H1 (cell line): ENCODE data around the gene PRF1. TPM values are rescaled to one million over a fixed set of nuclear protein-coding genes. Genes with fewer than 3 reads are reported as not detected.
A peak's percentile ranks its signal among the peaks of the same experiment; 100 is the strongest.

Experiments
- CTCF ChIA-PET: fragments of 300-600 bp; sonication (Branson Sonifier 250); formaldehyde crosslinking; loops from one replicate; lab custom pipeline; 2021; ENCODE audit not compliant: partially characterized antibody; lab: Charles Lee
- POLR2A ChIA-PET: fragments of 300-600 bp; sonication (Branson Sonifier 250); formaldehyde crosslinking; loops from one replicate; lab custom pipeline; 2021; ENCODE audit warnings: inconsistent platforms; ENCODE audit not compliant: partially characterized antibody; lab: Charles Lee
- DNase-seq, 2 experiments: peaks; one replicate each; pipeline versions ENCODE4 v3.0.0 to v3.0.0-alpha.2; 2010 to 2022; ENCODE audit warnings: low spot score in 2 of 2, low read depth in 1 of 2, mixed read lengths in 1 of 2
- FAIRE-seq: peaks from 2 replicates; lab custom pipeline; 2011; peaks lifted over from hg19 to GRCh38; lab: Jason Lieb, UNC
- H2AFZ ChIP-seq: 2 replicates; pipeline ENCODE4 v1.8.1; 2012; ENCODE audit warnings: low read length, inconsistent platforms
- H2AK5ac ChIP-seq: 2 replicates; pipeline ENCODE4 v1.6.1; 2013; ENCODE audit warnings: low read depth, low read length
- H2BK120ac ChIP-seq: replicated peaks from 2 replicates; pipeline ENCODE3; 2013; ENCODE audit warnings: low read depth, low read length, inconsistent platforms
- H2BK12ac ChIP-seq: 2 replicates; pipeline ENCODE4 v1.6.1; 2013; ENCODE audit warnings: low read depth, low read length
- H2BK15ac ChIP-seq: 2 replicates; pipeline ENCODE4 v1.6.1; 2013; ENCODE audit warnings: low read length
- H2BK20ac ChIP-seq: 2 replicates; pipeline ENCODE4 v1.6.1; 2013; ENCODE audit warnings: low read length
- H2BK5ac ChIP-seq: 2 replicates; pipeline ENCODE4 v1.6.1; 2013; ENCODE audit warnings: low read depth, low read length
- H3K14ac ChIP-seq: 2 replicates; pipeline ENCODE4 v1.6.1; 2013; ENCODE audit warnings: inconsistent platforms; ENCODE audit not compliant: insufficient read length
- H3K18ac ChIP-seq: 2 replicates; pipeline ENCODE4 v1.6.1; 2013; ENCODE audit warnings: low read length; ENCODE audit errors: extremely low read depth
- H3K23ac ChIP-seq: 2 replicates; pipeline ENCODE4 v1.6.1; 2013; ENCODE audit warnings: inconsistent platforms; ENCODE audit not compliant: insufficient read length
- H3K23me2 ChIP-seq: 2 replicates; pipeline ENCODE4 v1.6.1; 2013; ENCODE audit warnings: low read depth, low read length
- H3K27ac ChIP-seq: 2 replicates; pipeline ENCODE4 v1.6.1; 2011; ENCODE audit warnings: low read depth, low read length, inconsistent platforms
- H3K27me3 ChIP-seq, 4 experiments: replicated peaks in 1 of 4; 1 replicate in 1 of 4; 2 replicates in 3 of 4; pipeline versions ENCODE4 v1.6.1 to v1.8.1; 2011 to 2013; ENCODE audit warnings: low read length in 3 of 4, mild to moderate bottlenecking in 3 of 4, inconsistent platforms in 2 of 4, mixed read lengths in 2 of 4, moderate library complexity in 1 of 4; ENCODE audit not compliant: control insufficient read depth in 3 of 4, insufficient read depth in 3 of 4; ENCODE audit errors: extremely low read depth in 1 of 4
- H3K36me3 ChIP-seq, 4 experiments: 2 replicates each; pipeline versions ENCODE4 v1.6.1 to v1.8.1; 2011 to 2013; ENCODE audit warnings: mild to moderate bottlenecking in 4 of 4, low read length in 3 of 4, moderate library complexity in 2 of 4, control low read depth in 1 of 4, inconsistent platforms in 1 of 4; ENCODE audit not compliant: insufficient read depth in 4 of 4, control insufficient read depth in 2 of 4
- H3K4ac ChIP-seq: replicated peaks from 2 replicates; pipeline ENCODE3; 2013; ENCODE audit warnings: low read length, low read depth, mixed read lengths, inconsistent platforms; ENCODE audit not compliant: insufficient read length
- H3K4me1 ChIP-seq, 4 experiments: replicated peaks in 1 of 4; 1 replicate in 1 of 4; 2 replicates in 3 of 4; pipeline versions ENCODE4 v1.6.1 to v1.8.1; 2011 to 2013; ENCODE audit warnings: low read length in 3 of 4, inconsistent platforms in 2 of 4, mixed read lengths in 1 of 4; ENCODE audit not compliant: insufficient read depth in 4 of 4, control insufficient read depth in 3 of 4
- H3K4me2 ChIP-seq, 2 experiments: 2 replicates each; pipeline versions ENCODE4 v1.6.1 to v1.8.1; 2011 to 2013; ENCODE audit warnings: low read depth in 2 of 2, low read length in 2 of 2, control low read depth in 1 of 2, inconsistent platforms in 1 of 2, mild to moderate bottlenecking in 1 of 2; ENCODE audit not compliant: insufficient read depth in 1 of 2
- H3K4me3 ChIP-seq, 4 experiments: fragments of 200-600, 300-600 bp in 1 of 4; sonication (generic), shearing (Covaris generic), sonication (Bioruptor Twin) in 1 of 4; 2 replicates each; pipeline versions ENCODE4 v1.5.1 to v1.8.1; 2011 to 2016; ENCODE audit warnings: low read length in 4 of 4, low read depth in 3 of 4, control low read depth in 2 of 4, inconsistent platforms in 2 of 4, mild to moderate bottlenecking in 2 of 4, mixed read lengths in 1 of 4, moderate library complexity in 1 of 4; ENCODE audit not compliant: insufficient read depth in 2 of 4; ENCODE audit errors: extremely low read depth in 1 of 4
- H3K56ac ChIP-seq: replicated peaks from 2 replicates; pipeline ENCODE3; 2013; ENCODE audit warnings: low read depth, mild to moderate bottlenecking, mixed read lengths, low read length, inconsistent platforms; ENCODE audit not compliant: insufficient read length
- H3K79me1 ChIP-seq: 2 replicates; pipeline ENCODE4 v1.6.1; 2013; ENCODE audit warnings: low read depth, low read length, control low read depth
- H3K79me2 ChIP-seq, 2 experiments: 2 replicates each; pipeline versions ENCODE4 v1.6.1 to v1.8.1; 2012 to 2013; ENCODE audit warnings: low read length in 2 of 2, mild to moderate bottlenecking in 2 of 2, inconsistent platforms in 1 of 2; ENCODE audit not compliant: insufficient read depth in 2 of 2, control insufficient read depth in 1 of 2
- H3K9ac ChIP-seq, 4 experiments: replicated peaks in 1 of 4; 1 replicate in 1 of 4; 2 replicates in 3 of 4; pipeline versions ENCODE4 v1.6.1 to v1.8.1; 2011 to 2013; ENCODE audit warnings: low read depth in 3 of 4, low read length in 3 of 4, control low read depth in 2 of 4, mild to moderate bottlenecking in 2 of 4, moderate library complexity in 2 of 4, inconsistent platforms in 1 of 4; ENCODE audit errors: extremely low read depth in 1 of 4
- H3K9me3 ChIP-seq, 2 experiments: 2 replicates each; pipeline versions ENCODE4 v1.6.1 to v1.8.1; 2012 to 2013; ENCODE audit warnings: mild to moderate bottlenecking in 2 of 2, moderate library complexity in 2 of 2, control low read depth in 1 of 2, inconsistent platforms in 1 of 2, low read depth in 1 of 2, low read length in 1 of 2, mixed read lengths in 1 of 2; ENCODE audit not compliant: insufficient read depth in 2 of 2
- H4K20me1 ChIP-seq, 2 experiments: replicated peaks in 1 of 2; 2 replicates each; pipeline versions ENCODE3 to v1.8.1; 2011 to 2013; ENCODE audit warnings: inconsistent platforms in 2 of 2, low read length in 2 of 2, mild to moderate bottlenecking in 1 of 2; ENCODE audit not compliant: insufficient read depth in 2 of 2, control insufficient read depth in 1 of 2
- H4K5ac ChIP-seq: 2 replicates; pipeline ENCODE4 v1.6.1; 2013; ENCODE audit warnings: low read length, low read depth, mixed read lengths, inconsistent platforms; ENCODE audit not compliant: insufficient read length
- H4K8ac ChIP-seq: 2 replicates; pipeline ENCODE4 v1.8.0; 2013; ENCODE audit warnings: mild to moderate bottlenecking, moderate library complexity, low read length, inconsistent platforms; ENCODE audit not compliant: insufficient read depth; ENCODE audit errors: extremely low read depth
- H4K91ac ChIP-seq: replicated peaks from 2 replicates; pipeline ENCODE3; 2013; ENCODE audit warnings: low read length, mixed read lengths, inconsistent platforms; ENCODE audit not compliant: insufficient read length
- ATF3 ChIP-seq: IDR thresholded peaks from 2 replicates; pipeline ENCODE4 v1.6.1; 2011; ENCODE audit warnings: low read depth, mild to moderate bottlenecking, low read length; ENCODE audit not compliant: insufficient read depth
- BCL11A ChIP-seq, 2 experiments: IDR thresholded peaks; one replicate each; pipeline ENCODE4 v1.6.1; 2011; ENCODE audit warnings: low read depth in 2 of 2, low read length in 2 of 2, mild to moderate bottlenecking in 2 of 2
- BRCA1 ChIP-seq: IDR thresholded peaks from 2 replicates; pipeline ENCODE4 v1.6.1; 2012; ENCODE audit warnings: low read depth, low read length, improper control_type of control experiment
- EGR1 ChIP-seq: IDR thresholded peaks from 2 replicates; pipeline ENCODE4 v1.6.1; 2011; ENCODE audit warnings: low read depth, low read length, borderline replicate concordance
- EP300 ChIP-seq, 2 experiments: IDR thresholded peaks; 1 replicate in 1 of 2; 2 replicates in 1 of 2; pipeline ENCODE4 v1.6.1; 2011 to 2012; ENCODE audit warnings: low read depth in 2 of 2, low read length in 2 of 2, mild to moderate bottlenecking in 2 of 2, borderline replicate concordance in 1 of 2, inconsistent platforms in 1 of 2, moderate library complexity in 1 of 2
- EZH2 ChIP-seq: fragments of 200-600 bp; sonication (generic); IDR thresholded peaks from 2 replicates; pipeline ENCODE4 v1.7.1; 2012; ENCODE audit warnings: low read depth, mild to moderate bottlenecking, moderate library complexity, low read length, inconsistent platforms; ENCODE audit not compliant: severe bottlenecking
- NRF1 ChIP-seq: IDR thresholded peaks from 2 replicates; pipeline ENCODE4 v1.6.1; 2011; ENCODE audit warnings: mild to moderate bottlenecking, low read depth, low read length, improper control_type of control experiment
- POLR2AphosphoS5 ChIP-seq: IDR thresholded peaks from 2 replicates; pipeline ENCODE4 v1.6.1; 2011; ENCODE audit warnings: low read depth, low read length
- SIX5 ChIP-seq: IDR thresholded peaks from 2 replicates; pipeline ENCODE4 v1.6.1; 2011; ENCODE audit warnings: mild to moderate bottlenecking, low read depth, low read length
- SP2 ChIP-seq: IDR thresholded peaks from 2 replicates; pipeline ENCODE4 v1.6.1; 2012; ENCODE audit warnings: mild to moderate bottlenecking, low read length, inconsistent platforms
- WGBS, 2 experiments: shearing (Covaris generic) in 1 of 2; methylation state at CpG; one replicate each; pipeline versions ENCODE4 v1.1.6 to v1.1.7; 2013 to 2015; ENCODE audit warnings: low lambda C conversion rate in 2 of 2, mixed read lengths in 2 of 2, inconsistent platforms in 1 of 2, low coverage in 1 of 2, missing lambda C conversion rate in 1 of 2; ENCODE audit not compliant: insufficient replicate concordance in 2 of 2, insufficient coverage in 1 of 2, insufficient read length in 1 of 2; ENCODE audit errors: extremely low coverage in 1 of 2, missing lambda C conversion rate in 1 of 2; 5-methylcytosine and 5-hydroxymethylcytosine counted together
- polyA plus RNA-seq, 7 experiments: library from polyadenylated mRNA; depleted of rRNA in 3 of 7; stranded (reverse) in 5 of 7; unstranded in 2 of 7; fragments of >200 nt in 5 of 7; fragments of 200-250 nt in 2 of 7; gene quantifications; 1 replicate in 5 of 7; 2 replicates in 1 of 7; 4 replicates in 1 of 7; pipeline versions ENCODE4 v1.2.1 to v1.2.3, GENCODE V29; 2011 to 2013; ENCODE audit warnings: missing spikeins in 2 of 7, mixed read lengths in 2 of 7
- total RNA-seq: library from RNA; stranded (reverse); fragmentation: NEBNext Ultra II Directional; extraction: Animal tissue kit (Norgen Biotek cat#: 25700); gene quantifications from 2 replicates; pipeline ENCODE4 v1.2.1, GENCODE V29; 2021
- TF ChIP-seq, protein P1 (sequence below): IDR thresholded peaks from 2 replicates; pipeline ENCODE4 v1.6.1; 2011; ENCODE audit warnings: low read length, improper control_type of control experiment
- TF ChIP-seq, protein P2 (sequence below): IDR thresholded peaks from 2 replicates; pipeline ENCODE4 v1.6.1; 2012; ENCODE audit warnings: inconsistent platforms

PRF1 gene
- total and polyA plus RNA-seq, 2 of the 8 experiments (the other 6 are each of a cell fraction or from before 2014, with no cell fraction given) = 0.15 TPM; not detected in 1

DNA sequence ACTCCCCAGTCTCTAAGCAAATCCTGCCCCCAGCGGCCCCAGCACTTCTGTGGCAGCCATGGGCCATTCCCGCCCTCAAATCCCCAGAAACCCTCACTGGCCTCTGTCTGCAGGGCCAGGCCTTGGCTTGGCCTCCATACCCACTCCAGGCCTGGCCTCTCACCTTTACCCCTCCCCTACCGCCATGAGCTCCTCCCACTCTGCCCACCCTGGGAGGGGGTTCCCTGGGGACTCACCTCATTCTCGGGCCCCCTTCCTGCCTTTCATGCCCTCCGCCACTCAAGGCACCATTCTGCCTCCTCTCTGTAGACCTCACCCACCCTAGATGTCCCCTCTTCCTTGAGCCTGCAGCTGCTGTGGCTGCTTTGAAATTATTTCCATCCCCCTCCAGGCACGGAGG is 41.0 kb downstream of the PRF1 start:
- Histone ChIP-seq H3K27me3 (no peaks in the 10 kb centered on the region), H2AFZ (no peak overlapping the region), H3K27ac (no peak overlapping the region), H4K5ac (no peak overlapping the region), H2BK20ac (no peak overlapping the region), H3K4ac (no peak overlapping the region), H3K23me2 (no peaks in the 10 kb centered on the region), H2AK5ac (0 out of 2 replicates have a peak overlapping the region, but pooled peaks have one; percentile 13), H2BK15ac (no peak overlapping the region), H3K18ac (no peak overlapping the region), H4K20me1 (peaks cover 2 to 8% of the 10 kb centered on the region in 2 experiments), H2BK120ac (no peak overlapping the region), H2BK12ac (no peak overlapping the region), H3K9ac (no peak overlapping the region), H3K14ac (no peak overlapping the region), H3K4me1 (peaks cover 0 to 6% (median 3%) of the 10 kb centered on the region in 4 experiments; a peak in 4 of 7 replicates), H3K4me2 (no peak overlapping the region), H2BK5ac (0 out of 2 replicates have a peak overlapping the region, but pooled peaks have one; percentile 44), H3K79me2 (no peaks in the 10 kb centered on the region), H3K79me1 (no peaks in the 10 kb centered on the region), H3K36me3 (no peaks in the 10 kb centered on the region; a peak in 1 of 8 replicates), H4K91ac (no peak overlapping the region), H4K8ac (no peak overlapping the region), H3K9me3 (no peaks in the 10 kb centered on the region), H3K4me3 (no peak overlapping the region), H3K23ac (no peak overlapping the region), H3K56ac (no peak overlapping the region)
- WGBS, 2 experiments = 79% methylated on average over 6 of the region's 6 CpGs; no CpG with 5 or more reads in 1 of the 2 experiments
- DNase-seq (no peak), FAIRE-seq (no peak)
- ChIA-PET CTCF (interaction anchor here (0.7 to 5.7 kb wide), 15 partner anchors 10 to 315 kb away, joined by 3 to 58 read pairs (median 5); no protein-coding TSS in a partner anchor), POLR2A (no interaction called here)
- TF ChIP-seq, protein P1, sequence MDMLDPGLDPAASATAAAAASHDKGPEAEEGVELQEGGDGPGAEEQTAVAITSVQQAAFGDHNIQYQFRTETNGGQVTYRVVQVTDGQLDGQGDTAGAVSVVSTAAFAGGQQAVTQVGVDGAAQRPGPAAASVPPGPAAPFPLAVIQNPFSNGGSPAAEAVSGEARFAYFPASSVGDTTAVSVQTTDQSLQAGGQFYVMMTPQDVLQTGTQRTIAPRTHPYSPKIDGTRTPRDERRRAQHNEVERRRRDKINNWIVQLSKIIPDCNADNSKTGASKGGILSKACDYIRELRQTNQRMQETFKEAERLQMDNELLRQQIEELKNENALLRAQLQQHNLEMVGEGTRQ = no peak
- TF ChIP-seq NRF1 (no peak), BRCA1 (no peak), SIX5 (no peak), BCL11A (IDR thresholded peaks at IDR 0.05; ENCODE audit: low read depth in 2 of 2, low read length in 2 of 2) (no peak), EP300 (IDR thresholded peaks at IDR 0.05; ENCODE audit: borderline replicate concordance in 1 of 2, low read depth in 2 of 2, low read length in 2 of 2) (no peak), ATF3 (no peak), SP2 (no peak), EZH2 (no peak), POLR2AphosphoS5 (no peak), EGR1 (no peak)
- TF ChIP-seq, protein P2, sequence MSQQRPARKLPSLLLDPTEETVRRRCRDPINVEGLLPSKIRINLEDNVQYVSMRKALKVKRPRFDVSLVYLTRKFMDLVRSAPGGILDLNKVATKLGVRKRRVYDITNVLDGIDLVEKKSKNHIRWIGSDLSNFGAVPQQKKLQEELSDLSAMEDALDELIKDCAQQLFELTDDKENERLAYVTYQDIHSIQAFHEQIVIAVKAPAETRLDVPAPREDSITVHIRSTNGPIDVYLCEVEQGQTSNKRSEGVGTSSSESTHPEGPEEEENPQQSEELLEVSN = no peak
